NCI-H2171 treated with DMSO at 0.1 percent for 48 hours (cell line): ENCODE measurements around the gene COL19A1.

Experiments used
- DNase-seq: peaks from one replicate; lab custom pipeline; 2025; lab: John Stamatoyannopoulos, UW

COL19A1 gene

DNA sequence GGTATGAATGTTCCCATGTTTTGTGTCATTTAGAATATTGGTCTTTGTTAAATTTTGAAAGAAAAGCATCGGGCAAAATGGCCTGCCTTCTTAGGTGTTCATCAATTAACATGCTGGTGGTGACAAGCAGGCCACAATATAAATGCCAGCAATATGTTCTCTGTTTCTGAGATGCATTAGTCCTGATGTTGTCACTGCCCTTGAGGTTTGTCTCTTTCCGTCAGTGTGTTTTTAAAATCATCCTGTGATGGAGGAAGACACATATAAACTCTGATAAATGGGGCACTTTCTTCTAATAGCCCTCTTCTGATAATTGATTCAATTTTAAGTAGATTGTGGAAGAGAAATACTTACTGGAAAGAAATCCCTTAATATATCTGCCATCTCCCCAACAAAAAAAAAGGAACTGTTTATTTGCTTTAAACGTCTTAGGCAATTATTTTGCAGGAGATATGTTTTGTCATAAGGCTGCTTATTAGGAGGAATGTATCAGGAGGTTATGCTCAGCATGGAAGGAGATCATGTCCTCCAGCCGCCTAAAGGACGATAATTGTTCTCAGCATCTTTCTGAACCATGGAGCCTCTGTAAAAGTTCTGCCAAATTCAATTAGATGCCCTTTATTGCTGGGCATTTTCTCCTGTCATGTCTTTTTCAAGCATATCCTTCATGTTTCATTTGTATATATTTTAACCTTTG is 302.5 kb downstream of the COL19A1 start:
- no peak for DNase-seq

DNA sequence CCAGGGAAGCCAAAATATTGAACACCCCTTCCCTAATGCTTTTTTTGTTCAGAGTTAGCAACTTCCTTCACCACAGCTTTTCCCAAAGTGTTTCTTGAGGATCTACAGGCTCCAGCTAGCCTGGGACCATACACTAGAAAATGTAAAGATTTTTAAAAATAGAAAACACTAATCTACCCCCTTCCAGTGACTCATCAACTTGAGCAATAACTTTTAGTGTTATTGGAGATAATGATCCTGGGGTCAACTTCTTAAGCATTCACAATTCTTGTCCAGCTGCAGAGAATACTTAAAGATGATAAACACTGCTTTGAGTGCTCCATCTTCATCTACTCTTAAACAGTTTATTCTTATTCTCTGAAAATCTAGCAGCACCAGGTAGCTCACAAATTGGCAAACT is 304.9 kb downstream of the COL19A1 start:
- DNase-seq, result no peak

DNA sequence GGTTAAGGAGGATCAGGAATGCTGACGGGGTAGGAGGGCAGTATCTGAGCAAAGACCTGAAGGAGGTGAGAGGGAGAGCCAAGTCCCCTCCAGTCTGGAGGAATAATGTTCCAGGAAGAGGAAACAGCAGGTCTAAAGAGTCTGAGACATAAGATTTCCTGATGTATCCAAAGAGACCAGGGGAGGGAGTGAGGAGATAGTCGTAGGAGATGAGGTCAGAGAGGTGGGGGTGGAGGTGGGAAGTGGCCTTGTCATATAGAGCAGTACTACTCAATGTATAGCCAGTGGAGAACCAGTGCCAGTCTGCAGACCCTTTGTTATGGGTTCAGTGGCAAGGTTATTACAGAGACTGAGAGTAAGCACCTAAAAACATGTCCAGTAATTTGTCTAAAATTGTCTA is 305.9 kb downstream of the COL19A1 start:
- DNase-seq, result no peak

DNA sequence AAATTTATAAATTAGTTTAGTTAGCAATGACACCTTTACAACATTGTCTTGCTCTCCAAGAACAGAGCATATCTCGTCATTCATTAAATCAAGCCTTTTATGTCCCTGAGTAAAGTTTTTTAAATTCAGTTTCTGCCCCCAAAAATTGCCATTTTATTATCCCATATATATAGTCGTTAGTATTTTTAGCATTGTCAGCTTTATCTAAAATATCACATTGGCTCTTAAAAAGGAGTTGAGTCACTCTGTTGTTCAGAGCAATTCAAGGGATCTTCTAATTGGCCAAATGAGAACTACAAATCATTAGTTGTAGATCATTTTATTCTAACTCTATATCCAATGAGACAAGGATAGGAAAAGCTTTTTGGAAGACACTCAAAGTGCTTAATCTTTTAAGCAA is 309.4 kb downstream of the COL19A1 start:
- DNase-seq, result no peak

DNA sequence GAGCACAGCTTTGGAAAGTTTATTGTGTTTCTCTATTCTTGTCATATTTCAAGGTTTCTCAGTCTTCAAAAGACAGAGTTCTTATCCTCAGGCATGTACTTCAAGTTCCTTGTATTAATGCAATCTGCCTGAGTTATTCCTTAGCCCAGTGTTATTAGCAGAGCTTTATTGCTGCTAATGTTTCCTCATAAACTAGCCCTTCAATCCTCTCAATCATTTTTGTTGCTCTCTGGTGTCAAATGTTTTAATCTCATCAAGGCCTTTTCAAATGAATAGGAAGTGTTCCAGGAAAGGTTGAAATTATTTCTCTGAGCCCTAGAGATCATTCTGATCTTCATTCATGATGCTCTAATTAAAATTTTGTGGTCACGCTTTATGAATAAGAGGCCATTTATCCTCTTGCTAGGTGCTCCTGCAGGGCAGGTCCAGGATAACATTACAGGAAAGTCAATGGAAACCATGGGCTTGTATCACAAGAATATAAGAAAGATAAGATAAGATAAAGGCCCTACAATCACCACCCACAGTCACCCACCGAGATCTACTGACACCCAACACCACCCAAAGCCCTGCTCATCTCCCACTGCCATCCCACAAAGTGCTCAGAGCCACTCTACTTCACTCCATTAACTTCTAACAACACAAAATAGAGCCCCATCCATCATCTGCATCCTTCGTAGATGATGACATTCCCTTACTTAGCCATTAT is 310.6 kb downstream of the COL19A1 start:
- DNase-seq, result no peak

DNA sequence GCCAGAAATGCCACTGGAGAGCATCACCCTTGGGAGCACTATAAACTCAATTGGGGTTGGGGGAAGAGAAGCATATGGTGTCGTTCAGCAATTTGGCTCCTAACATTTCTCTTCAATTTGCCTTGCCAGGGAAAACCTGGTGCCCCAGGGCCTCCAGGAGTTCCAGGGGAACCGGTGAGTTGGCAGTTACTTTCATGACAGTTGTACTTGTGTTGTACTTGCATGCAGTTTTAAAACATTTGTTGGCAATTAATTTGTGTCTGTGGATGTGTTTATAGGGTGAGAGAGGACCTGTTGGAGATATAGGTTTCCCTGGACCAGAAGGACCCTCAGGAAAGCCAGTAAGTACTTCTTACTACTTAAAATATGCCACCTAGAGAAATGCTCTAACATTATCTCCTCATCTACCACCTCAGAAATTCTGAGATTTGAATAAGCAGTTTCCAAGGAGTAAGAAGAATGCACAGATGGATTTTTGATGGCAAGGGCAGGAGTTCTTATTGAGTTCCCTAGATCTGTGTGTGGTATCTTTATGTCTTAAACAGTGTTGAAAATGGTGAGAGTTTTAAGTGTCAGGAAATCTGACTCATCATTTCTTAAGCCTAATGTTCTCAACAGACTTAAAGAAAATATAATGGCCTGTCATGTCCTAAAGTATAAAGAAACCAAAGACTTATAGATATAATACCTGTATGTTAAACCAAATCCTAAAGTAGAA is 314.0 kb downstream of the COL19A1 start:
- DNase-seq, result no peak

DNA sequence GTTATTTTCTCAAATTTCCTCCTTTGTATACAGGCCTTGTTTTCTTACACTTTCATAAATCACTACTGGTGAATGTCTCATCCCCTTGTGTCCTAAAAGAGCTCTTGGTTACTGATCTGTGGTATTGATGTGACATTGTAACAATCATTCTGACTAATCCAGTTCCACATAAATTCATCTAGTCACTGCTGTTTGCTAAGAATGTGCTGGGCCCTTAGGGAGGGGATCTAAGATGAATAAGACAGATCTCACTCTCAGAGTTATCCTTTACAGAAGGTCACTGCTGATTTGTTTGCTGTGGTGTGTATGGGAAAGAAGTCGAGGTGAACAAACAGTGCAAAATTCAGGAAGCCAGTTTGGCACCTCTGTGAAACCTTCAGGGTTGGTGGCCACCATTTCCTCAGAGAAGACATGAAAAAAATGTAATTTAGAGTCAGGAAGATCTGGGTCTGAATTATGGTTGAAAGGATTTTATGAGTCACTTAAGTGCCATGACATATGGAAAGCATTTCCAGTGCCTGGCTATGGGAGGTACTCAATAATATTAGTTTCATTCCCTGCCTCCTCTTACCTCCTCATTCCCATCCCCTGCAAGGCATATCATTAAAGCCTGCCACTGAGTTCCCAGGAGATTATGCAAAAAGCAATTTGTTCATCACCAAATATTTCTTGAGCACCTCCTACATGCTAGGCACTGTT is 314.7 kb downstream of the COL19A1 start:
- peak; percentile 46 for DNase-seq

DNA sequence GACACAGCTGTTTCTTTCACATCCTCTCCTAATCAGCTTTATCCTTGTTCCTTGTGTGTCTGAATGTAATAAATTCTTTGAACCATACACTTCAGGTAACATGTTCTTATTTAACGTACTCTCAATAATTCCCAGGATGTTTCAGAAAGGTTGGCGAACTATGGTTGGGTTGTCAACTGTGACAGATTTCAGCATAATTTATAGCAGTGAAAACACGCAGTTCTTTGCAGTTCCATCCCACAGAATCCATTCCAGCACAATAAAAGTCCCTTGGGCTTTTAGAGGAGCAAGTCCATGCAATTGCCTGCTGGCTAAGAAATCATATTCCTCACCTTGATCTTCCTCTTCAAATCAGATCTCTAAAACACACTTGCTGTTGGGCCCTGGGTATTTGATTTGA is 317.2 kb downstream of the COL19A1 start:
- DNase-seq, result peak; percentile 50

DNA sequence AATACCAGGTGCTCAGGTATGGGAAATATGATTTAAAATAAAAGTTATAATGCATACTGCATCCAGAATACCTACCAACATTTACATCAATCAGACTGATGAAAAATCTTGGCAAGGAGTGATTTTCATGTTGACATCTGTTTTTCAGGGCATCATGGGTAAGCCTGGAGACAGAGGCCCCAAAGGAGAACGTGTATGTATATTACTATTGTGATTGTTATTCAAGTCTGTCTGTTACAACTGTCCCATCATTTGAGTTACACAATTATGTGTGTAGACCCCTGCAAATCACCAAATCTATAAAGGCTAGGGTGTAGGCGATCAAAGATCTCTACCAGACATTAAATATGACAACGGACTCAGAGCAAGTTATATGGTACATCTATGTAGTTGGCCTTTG is 318.4 kb downstream of the COL19A1 start:
- DNase-seq, result no peak

DNA sequence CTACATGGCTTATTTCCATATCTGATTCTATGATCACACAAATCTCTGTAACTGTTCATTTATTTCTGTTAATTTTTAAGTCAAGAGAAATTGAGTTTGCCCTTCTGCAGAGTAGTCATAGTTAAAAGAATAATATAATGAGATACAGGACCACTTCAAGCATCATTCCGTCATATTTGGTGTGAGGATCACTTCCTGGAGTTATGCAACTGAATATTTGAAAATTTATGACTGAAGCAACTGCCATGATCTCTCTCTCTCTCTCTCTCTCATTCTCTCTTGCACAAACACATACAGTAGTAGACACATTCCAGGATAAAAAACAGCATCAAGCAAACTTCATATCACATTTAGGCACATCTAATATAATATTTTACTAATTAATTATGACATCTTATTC is 320.1 kb downstream of the COL19A1 start:
- DNase-seq, result no peak

DNA sequence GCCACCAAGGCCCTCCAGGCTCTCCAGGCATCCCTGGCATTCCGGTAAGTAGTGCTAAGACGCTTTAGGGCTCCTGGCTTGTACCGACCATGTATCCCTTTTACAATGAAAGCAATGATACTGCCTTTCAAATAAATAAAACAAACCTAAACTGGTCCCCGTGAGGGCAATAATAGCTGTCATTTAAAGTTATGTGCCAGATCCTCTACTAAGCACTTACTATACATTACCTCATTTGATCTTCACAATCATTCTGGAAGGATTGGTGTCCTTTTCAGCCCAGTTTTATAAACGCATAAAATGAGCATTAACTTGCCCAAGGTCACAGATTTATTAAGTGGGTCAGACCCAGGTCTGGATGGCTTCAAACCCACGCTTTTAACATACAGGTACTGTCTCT is 321.8 kb downstream of the COL19A1 start:
- DNase-seq, result no peak

DNA sequence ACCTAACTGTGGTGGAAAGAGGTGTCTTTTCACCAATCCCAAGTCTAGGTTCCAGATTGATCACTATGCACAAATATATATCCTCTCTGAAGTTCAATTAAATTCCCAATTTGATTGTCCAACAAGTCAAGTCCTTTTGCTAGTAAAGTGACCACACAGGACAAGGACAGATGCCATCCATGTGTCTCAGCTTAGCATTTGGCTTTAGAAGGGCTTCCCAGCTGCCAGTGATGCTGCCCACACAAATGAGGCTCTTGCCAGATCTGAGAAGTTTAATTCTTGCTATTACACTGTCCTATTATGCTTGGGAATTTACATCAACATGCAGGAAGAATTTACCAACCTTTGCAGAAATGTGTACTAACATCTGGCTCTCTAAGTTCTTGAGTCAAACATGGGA is 328.1 kb downstream of the COL19A1 start:
- no peak for DNase-seq

DNA sequence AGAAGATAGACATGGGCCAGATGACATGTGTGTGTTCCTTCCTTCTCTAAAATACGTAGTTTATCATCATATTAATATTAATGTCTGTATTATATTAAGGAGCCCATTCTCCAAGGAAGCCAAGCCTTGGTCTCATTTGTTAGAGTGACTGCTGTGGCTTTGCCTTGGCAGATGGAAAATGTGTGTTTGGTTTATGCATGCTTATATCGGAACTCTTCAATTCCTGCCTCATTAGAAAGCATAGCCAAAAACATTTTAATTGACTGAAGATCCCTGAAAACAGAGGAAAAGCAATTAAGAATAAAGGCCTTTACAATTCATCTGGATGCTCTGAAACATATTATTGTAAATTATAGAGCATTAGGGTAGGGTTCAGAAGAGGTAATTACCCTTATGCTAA is 330.2 kb downstream of the COL19A1 start:
- no peak for DNase-seq

DNA sequence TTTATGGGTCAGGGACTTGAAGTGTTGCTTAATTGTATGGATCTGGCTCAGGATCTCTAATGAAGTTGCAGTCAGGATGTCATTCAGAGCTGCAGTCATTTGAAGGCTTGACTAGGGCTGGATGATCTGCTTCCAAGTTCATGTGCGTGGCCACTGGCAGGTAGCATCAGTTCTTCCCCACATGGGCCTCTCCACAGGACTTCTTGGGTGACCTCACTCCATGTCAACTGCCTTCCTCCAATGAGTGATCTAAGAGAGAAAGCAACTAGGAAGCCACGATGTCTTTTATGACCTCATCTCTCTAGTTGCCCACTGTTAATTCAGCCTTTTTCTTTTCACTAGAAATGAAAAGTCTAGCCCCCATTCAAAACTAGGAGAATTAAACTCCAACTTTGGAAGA is 332.4 kb downstream of the COL19A1 start:
- DNase-seq, result no peak

DNA sequence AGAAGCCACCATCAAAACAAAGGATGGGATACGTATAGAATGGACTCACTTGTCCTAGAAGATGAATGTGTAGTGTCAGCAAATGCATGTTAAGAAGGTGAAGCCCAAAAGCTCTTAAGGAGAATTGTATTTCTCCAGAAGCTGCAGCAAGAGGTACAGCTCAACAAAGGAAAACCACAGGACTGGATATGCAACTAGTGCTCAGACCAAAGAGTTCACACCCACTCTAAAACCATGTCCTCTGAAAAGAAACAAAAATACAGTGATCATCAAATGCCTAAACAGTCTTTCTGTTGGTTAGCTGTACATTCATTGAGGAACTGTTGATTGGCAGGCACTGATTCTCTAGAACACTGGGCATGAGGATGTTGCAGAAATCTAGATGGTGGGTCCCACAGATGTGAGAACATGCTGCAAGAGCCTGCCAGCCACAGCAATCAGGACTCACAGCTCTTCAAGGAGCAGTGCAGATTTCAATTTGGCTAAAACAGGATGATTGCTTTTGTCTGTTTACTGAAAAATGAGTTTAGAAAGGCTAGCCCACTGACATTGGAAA is 342.0 kb downstream of the COL19A1 start:
- no peak for DNase-seq

DNA sequence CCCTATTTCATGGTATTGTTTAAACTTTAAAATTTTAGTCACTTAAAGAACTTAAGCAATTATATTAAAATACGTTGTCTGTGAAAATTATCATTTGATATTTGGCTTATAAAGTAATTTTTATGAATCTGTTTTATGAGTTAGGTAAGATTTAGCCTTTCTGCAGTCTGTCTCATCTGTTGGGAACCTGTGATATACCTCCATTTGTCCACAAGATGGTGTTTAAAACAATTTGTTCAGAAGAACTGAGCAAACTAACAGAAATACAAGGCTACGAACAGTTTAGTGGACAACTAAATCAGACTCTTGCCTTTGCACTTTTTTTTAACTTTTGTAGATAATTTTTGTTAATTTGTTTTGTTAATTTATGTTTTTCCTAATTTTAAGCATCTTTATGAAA is 344.1 kb downstream of the COL19A1 start:
- peak; percentile 12 for DNase-seq

DNA sequence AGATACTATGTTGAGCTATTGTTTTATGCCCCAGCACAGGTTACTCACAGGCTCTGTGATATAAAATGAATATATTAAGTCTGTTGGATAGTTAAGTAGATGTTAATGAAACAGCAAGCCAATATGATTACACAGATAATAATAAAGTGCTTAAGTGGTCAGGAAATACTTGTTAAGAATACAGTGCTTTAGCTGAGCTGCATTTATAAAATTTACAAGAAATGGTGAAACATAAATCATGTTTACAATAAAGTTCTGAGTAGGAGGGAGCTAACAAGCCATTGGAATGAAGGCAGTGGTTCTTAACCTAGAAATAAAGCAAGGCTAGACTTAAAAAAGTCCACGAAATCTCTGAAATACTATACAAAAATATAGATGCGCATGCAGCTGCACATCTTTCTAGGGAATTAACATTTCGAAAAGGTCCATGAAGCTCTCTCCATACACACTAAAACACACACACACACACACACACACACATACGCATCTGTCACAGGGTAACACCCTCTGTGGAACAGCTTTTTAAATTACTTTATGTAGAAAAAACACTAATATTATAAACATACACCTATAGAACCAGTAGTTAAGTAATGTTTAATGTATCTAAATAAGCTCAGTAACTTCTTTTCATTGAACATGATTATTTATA is 349.2 kb downstream of the COL19A1 start:
- DNase-seq, result no peak

DNA sequence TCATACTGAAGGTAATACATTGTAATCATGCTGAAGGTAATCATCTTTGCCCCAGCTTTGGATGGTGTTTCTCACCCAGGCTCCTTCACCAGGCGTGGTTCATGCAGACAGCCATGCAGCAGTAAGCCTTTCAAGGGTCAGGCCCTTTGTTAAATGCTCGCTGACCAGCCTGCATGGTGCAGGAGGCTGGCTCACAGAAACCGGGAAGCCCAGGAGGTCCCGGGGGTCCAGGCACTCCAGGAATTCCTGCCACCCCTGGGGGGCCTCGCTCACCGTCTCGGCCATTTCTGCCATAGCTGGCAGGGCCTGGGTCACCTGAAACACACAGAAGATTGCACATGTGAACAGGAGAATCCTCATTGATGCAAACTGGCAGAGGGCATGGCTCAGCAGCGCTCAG is 350.4 kb downstream of the COL19A1 start:
- no peak for DNase-seq

DNA sequence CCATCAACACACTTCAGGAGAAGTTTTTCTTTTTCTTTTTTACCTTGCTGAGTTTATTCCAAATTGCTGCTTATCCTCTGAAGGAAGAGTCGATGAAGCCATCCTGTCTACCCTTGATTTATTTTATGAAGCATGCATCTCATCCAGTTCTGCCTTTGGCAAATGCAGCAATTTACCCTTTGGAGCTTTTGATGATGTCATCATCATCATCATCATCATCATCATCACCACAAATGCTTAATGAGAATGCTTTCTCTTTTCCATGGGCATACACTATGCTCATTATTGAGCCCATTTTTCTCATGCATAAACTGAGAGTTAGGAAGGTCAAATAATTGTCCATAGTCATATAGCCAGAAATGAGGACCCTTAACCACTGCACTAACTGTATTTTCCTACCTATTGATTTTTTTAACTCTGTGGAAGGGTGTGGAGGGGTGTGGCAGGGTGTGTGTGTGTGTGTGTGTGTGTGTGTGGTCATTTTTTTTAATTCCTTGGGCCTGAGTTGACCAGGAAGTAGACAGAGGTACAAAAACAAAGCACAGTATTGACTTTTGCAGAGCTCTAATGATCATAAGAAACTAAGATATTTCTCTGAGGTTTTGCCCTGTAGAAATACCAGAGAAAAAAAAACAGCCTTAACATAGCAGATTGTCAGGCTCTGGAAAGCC is 353.7 kb downstream of the COL19A1 start:
- DNase-seq, result no peak

DNA sequence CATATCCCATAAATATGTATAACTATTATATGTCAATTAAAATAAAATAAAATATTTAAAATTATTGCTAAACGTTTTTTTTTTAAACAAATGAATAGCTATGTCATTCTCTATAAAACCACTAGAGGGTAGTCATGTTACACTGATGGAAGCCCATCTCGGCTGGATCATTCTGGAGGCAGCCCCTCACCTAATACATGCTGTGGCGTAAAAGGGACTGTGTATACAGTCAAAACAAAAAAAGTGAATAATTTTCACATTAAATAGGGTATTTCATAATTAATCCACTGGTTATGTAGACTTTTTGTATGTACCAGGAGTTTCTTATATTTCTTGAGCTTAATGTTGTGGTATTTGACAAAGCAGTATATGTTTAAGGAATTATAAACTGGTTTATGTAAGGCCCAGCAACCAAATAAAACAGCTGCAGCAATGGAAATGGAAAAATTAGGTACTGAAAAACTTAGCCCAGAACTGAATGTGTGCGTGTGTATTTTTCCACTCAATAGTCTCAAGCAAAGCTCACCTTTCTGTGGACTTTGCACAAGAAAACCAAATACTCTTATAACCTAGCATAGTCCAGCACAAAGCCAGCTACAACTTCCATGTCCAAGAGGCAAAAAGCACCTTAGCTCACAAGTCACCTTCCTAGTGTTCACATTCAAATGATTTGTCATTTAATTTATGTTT is 354.8 kb downstream of the COL19A1 start:
- peak; percentile 61 for DNase-seq
